H1 (cell line): ENCODE measurements around the gene FHAD1. TPM values are rescaled to one million over a fixed set of nuclear protein-coding genes. Genes with fewer than 3 reads are reported as not detected.

Source experiments
- GTF2F1 ChIP-seq: IDR thresholded peaks from 2 replicates; pipeline ENCODE4 v1.6.1; 2012; ENCODE audit warnings: low read depth, low read length, improper control_type of control experiment, borderline replicate concordance
- POLR2AphosphoS5 ChIP-seq: IDR thresholded peaks from 2 replicates; pipeline ENCODE4 v1.6.1; 2011; ENCODE audit warnings: low read depth, low read length
- SUZ12 ChIP-seq: fragments of 200-600 bp; sonication (generic); IDR thresholded peaks from 2 replicates; pipeline ENCODE4 v1.6.1; 2012; ENCODE audit warnings: mild to moderate bottlenecking, inconsistent platforms, low read length, moderate library complexity, mixed read lengths
- polyA plus RNA-seq, 7 experiments: library from polyadenylated mRNA; depleted of rRNA in 3 of 7; stranded (reverse) in 5 of 7; unstranded in 2 of 7; fragments of >200 nt in 5 of 7; fragments of 200-250 nt in 2 of 7; gene quantifications; 1 replicate in 5 of 7; 2 replicates in 1 of 7; 4 replicates in 1 of 7; pipeline versions ENCODE4 v1.2.1 to v1.2.3, GENCODE V29; 2011 to 2013; ENCODE audit warnings: missing spikeins in 2 of 7, mixed read lengths in 2 of 7
- total RNA-seq: library from RNA; stranded (reverse); fragmentation: NEBNext Ultra II Directional; extraction: Animal tissue kit (Norgen Biotek cat#: 25700); gene quantifications from 2 replicates; pipeline ENCODE4 v1.2.1, GENCODE V29; 2021

Gene FHAD1
- total and polyA plus RNA-seq, 2 of the 8 experiments (the other 6 are each of a cell fraction or from before 2014, with no cell fraction given) = 0.39 to 0.69 TPM

DNA sequence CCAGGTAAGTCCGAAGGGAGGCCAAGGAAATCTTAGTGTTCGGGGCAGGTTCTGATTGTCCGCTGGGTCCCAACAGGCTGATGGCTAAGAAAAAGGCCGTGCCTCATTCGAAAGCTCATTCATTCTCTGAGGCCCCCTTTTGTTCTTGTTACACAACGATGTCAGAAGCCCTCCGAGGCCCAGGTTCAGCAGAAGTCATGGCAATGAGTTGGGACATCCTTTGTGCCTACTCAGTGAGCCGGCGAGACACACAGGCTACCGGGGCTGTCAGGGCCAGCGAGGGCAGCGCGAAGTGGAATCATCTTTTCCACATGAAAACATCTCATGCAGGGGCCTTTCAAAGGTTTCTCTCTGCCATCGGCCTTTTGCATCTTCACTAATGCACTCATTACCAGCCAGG, 113.7 kb downstream of the FHAD1 start (continued):
- TF ChIP-seq POLR2AphosphoS5 (no peak), GTF2F1 (no peak), SUZ12 (no peak)
